Trophoblast cell (in vitro differentiated cells and primary cell): ENCODE results near the gene SFI1.

Experiments used
- DNase-seq, 2 donors: peaks; one replicate each; pipeline ENCODE4 v3.0.0-alpha.2; 2016
- H2AFZ ChIP-seq: 2 replicates; pipeline ENCODE4 v1.6.1; 2013; ENCODE audit warnings: low read length, moderate library complexity, mild to moderate bottlenecking; ENCODE audit not compliant: insufficient read depth, poor library complexity
- H2AK5ac ChIP-seq: 2 replicates; pipeline ENCODE4 v1.6.1; 2013; ENCODE audit warnings: mild to moderate bottlenecking, low read length
- H2BK120ac ChIP-seq: 2 replicates; pipeline ENCODE4 v1.6.1; 2013; ENCODE audit warnings: low read length, mild to moderate bottlenecking, moderate library complexity; ENCODE audit not compliant: insufficient read depth, poor library complexity
- H2BK12ac ChIP-seq: 2 replicates; pipeline ENCODE4 v1.6.1; 2013; ENCODE audit warnings: mild to moderate bottlenecking, low read length, moderate library complexity
- H2BK5ac ChIP-seq: 2 replicates; pipeline ENCODE4 v1.6.1; 2013; ENCODE audit warnings: low read length, low read depth, moderate library complexity, mild to moderate bottlenecking; ENCODE audit not compliant: poor library complexity
- H3K14ac ChIP-seq: 2 replicates; pipeline ENCODE4 v1.6.1; 2013; ENCODE audit warnings: mild to moderate bottlenecking, low read length
- H3K18ac ChIP-seq: 2 replicates; pipeline ENCODE4 v1.6.1; 2013; ENCODE audit warnings: mild to moderate bottlenecking, low read length
- H3K23ac ChIP-seq: 2 replicates; pipeline ENCODE4 v1.6.1; 2013; ENCODE audit warnings: low read length
- H3K27ac ChIP-seq: 2 replicates; pipeline ENCODE4 v1.5.1; 2013; ENCODE audit warnings: low read depth, mild to moderate bottlenecking, inconsistent platforms, low read length, moderate library complexity
- H3K27me3 ChIP-seq: 2 replicates; pipeline ENCODE4 v1.6.1; 2013; ENCODE audit warnings: inconsistent platforms, mild to moderate bottlenecking, low read length, moderate library complexity; ENCODE audit not compliant: insufficient read depth
- H3K36me3 ChIP-seq, 2 experiments: 1 replicate in 1 of 2; 2 replicates in 1 of 2; pipeline ENCODE4 v1.6.1; 2013; ENCODE audit warnings: low read length in 2 of 2, mild to moderate bottlenecking in 2 of 2, moderate library complexity in 1 of 2; ENCODE audit not compliant: insufficient read depth in 2 of 2, control insufficient read depth in 1 of 2
- H3K4ac ChIP-seq: 2 replicates; pipeline ENCODE4 v1.6.1; 2013; ENCODE audit warnings: low read depth, mild to moderate bottlenecking, low read length, moderate library complexity
- H3K4me1 ChIP-seq, 2 experiments: 1 replicate in 1 of 2; 2 replicates in 1 of 2; pipeline ENCODE4 v1.6.1; 2013; ENCODE audit warnings: low read length in 2 of 2, mild to moderate bottlenecking in 2 of 2, moderate library complexity in 1 of 2; ENCODE audit not compliant: insufficient read depth in 2 of 2, control insufficient read depth in 1 of 2
- H3K4me2 ChIP-seq: 2 replicates; pipeline ENCODE4 v1.6.1; 2013; ENCODE audit warnings: inconsistent platforms, mild to moderate bottlenecking, low read length, moderate library complexity
- H3K4me3 ChIP-seq: 2 replicates; pipeline ENCODE4 v1.5.1; 2013; ENCODE audit warnings: mild to moderate bottlenecking, low read depth, low read length, inconsistent platforms
- H3K79me1 ChIP-seq: one replicate; pipeline ENCODE4 v1.6.1; 2013; ENCODE audit warnings: low read length
- H3K79me2 ChIP-seq: 2 replicates; pipeline ENCODE4 v1.6.1; 2013; ENCODE audit warnings: low read length, mild to moderate bottlenecking; ENCODE audit not compliant: control insufficient read depth, insufficient read depth, poor library complexity
- H3K9ac ChIP-seq: 2 replicates; pipeline ENCODE4 v1.6.1; 2013; ENCODE audit warnings: mild to moderate bottlenecking, low read length
- H3K9me3 ChIP-seq: 2 replicates; pipeline ENCODE4 v1.6.1; 2013; ENCODE audit warnings: low read depth, mild to moderate bottlenecking, control low read depth, inconsistent platforms, low read length; ENCODE audit not compliant: insufficient read depth
- H4K12ac ChIP-seq: 2 replicates; pipeline ENCODE4 v1.6.1; 2013; ENCODE audit warnings: low read depth, mild to moderate bottlenecking, low read length, moderate library complexity
- H4K8ac ChIP-seq: 2 replicates; pipeline ENCODE4 v1.6.1; 2013; ENCODE audit warnings: low read depth, mild to moderate bottlenecking, low read length, moderate library complexity
- H4K91ac ChIP-seq: one replicate; pipeline ENCODE4 v1.6.1; 2013; ENCODE audit warnings: low read depth, mild to moderate bottlenecking, low read length, moderate library complexity
- WGBS: extraction: QIAGEN DNeasy Blood & Tissue Kit; methylation state at CpG from one replicate; pipeline ENCODE4 v1.1.7; 2013; ENCODE audit warnings: missing lambda C conversion rate; ENCODE audit not compliant: insufficient read length, insufficient coverage; ENCODE audit errors: extremely low coverage; 5-methylcytosine and 5-hydroxymethylcytosine counted together

Gene SFI1

GRCh38 chr22:31620756-31621480, 124.6 kb downstream of the SFI1 start:
- no peaks in the 10 kb centered on the region for H3K79me1 ChIP-seq
- no peak overlapping the region for H3K23ac ChIP-seq
- no peak overlapping the region for H4K91ac ChIP-seq
- no peak overlapping the region for H2BK12ac ChIP-seq
- H3K36me3 ChIP-seq, result peaks cover 66 to 69% of the 10 kb centered on the region in 2 experiments
- DNase-seq, result no peak
- no CpG with 5 or more reads among the region's 20 CpGs for WGBS
- peaks cover 11 to 21% of the 10 kb centered on the region in 2 experiments for H3K4me1 ChIP-seq
- no peak overlapping the region for H3K9ac ChIP-seq
- no peak overlapping the region for H3K27ac ChIP-seq
- no peak overlapping the region for H3K4ac ChIP-seq
- H2BK5ac ChIP-seq, result no peak overlapping the region
- H3K18ac ChIP-seq, result no peak overlapping the region
- H3K79me2 ChIP-seq, result peaks cover 3% of the 10 kb centered on the region
- no peak overlapping the region for H3K4me3 ChIP-seq
- H3K4me2 ChIP-seq, result no peak overlapping the region
- no peaks in the 10 kb centered on the region for H3K9me3 ChIP-seq
- no peak overlapping the region for H4K12ac ChIP-seq
- no peak overlapping the region for H4K8ac ChIP-seq
- H2BK120ac ChIP-seq, result no peak overlapping the region
- H3K14ac ChIP-seq, result no peak overlapping the region
- no peak overlapping the region for H2AK5ac ChIP-seq
- H3K27me3 ChIP-seq, result no peaks in the 10 kb centered on the region
- no peak overlapping the region for H2AFZ ChIP-seq

GRCh38 chr22:31621507-31622124, 125.3 kb downstream of the SFI1 start:
- no peak overlapping the region for H4K91ac ChIP-seq
- no peaks in the 10 kb centered on the region for H3K79me1 ChIP-seq
- no peak overlapping the region for H2AK5ac ChIP-seq
- no peak overlapping the region for H3K4me2 ChIP-seq
- no peak overlapping the region for H3K4me3 ChIP-seq
- H3K18ac ChIP-seq, result peak overlapping the region; percentile 16
- no peak overlapping the region for H2BK120ac ChIP-seq
- no peak overlapping the region for H2BK12ac ChIP-seq
- H3K79me2 ChIP-seq, result peaks cover 8% of the 10 kb centered on the region
- no peak overlapping the region for H2AFZ ChIP-seq
- no peak for DNase-seq
- no peaks in the 10 kb centered on the region for H3K27me3 ChIP-seq
- H3K9me3 ChIP-seq, result no peaks in the 10 kb centered on the region
- WGBS, result no CpG with 5 or more reads among the region's 19 CpGs
- no peak overlapping the region for H4K12ac ChIP-seq
- no peak overlapping the region for H3K23ac ChIP-seq
- H3K4me1 ChIP-seq, result peaks cover 12 to 21% of the 10 kb centered on the region in 2 experiments
- no peak overlapping the region for H3K9ac ChIP-seq
- no peak overlapping the region for H3K14ac ChIP-seq
- no peak overlapping the region for H3K4ac ChIP-seq
- no peak overlapping the region for H2BK5ac ChIP-seq
- H3K27ac ChIP-seq, result no peak overlapping the region
- no peak overlapping the region for H4K8ac ChIP-seq
- H3K36me3 ChIP-seq, result peaks cover 63 to 65% of the 10 kb centered on the region in 2 experiments

- H3K4me2 ChIP-seq, result no peak overlapping the region
- no peaks in the 10 kb centered on the region for H3K27me3 ChIP-seq
- H3K14ac ChIP-seq, result no peak overlapping the region
- H2BK120ac ChIP-seq, result no peak overlapping the region
- no peak overlapping the region for H3K4me3 ChIP-seq
- no peak overlapping the region for H4K12ac ChIP-seq
- DNase-seq, result no peak
- no peak overlapping the region for H4K8ac ChIP-seq
- H3K4ac ChIP-seq, result no peak overlapping the region
- H3K79me1 ChIP-seq, result no peaks in the 10 kb centered on the region
- H2AFZ ChIP-seq, result no peak overlapping the region
- H3K4me1 ChIP-seq, result peaks cover 18 to 23% of the 10 kb centered on the region in 2 experiments
- no peak overlapping the region for H4K91ac ChIP-seq
- peaks cover 58 to 61% of the 10 kb centered on the region in 2 experiments for H3K36me3 ChIP-seq
- no peak overlapping the region for H3K27ac ChIP-seq
- no peak overlapping the region for H2AK5ac ChIP-seq
- no CpG with 5 or more reads among the region's 1 CpG for WGBS
- peaks cover 10% of the 10 kb centered on the region for H3K79me2 ChIP-seq
- H2BK12ac ChIP-seq, result no peak overlapping the region
- H3K9me3 ChIP-seq, result no peaks in the 10 kb centered on the region
- H3K18ac ChIP-seq, result no peak overlapping the region
- no peak overlapping the region for H2BK5ac ChIP-seq
- H3K9ac ChIP-seq, result no peak overlapping the region
- no peak overlapping the region for H3K23ac ChIP-seq
These were observed 126.6 kb downstream of the SFI1 start for GRCh38 chr22:31622980-31623379.

GRCh38 chr22:31623592-31624304, 127.4 kb downstream of the SFI1 start:
- no peak overlapping the region for H2AK5ac ChIP-seq
- no peaks in the 10 kb centered on the region for H3K9me3 ChIP-seq
- H4K12ac ChIP-seq, result peak overlapping the region; percentile 24
- H3K36me3 ChIP-seq, result peaks cover 51 to 56% of the 10 kb centered on the region in 2 experiments
- H4K8ac ChIP-seq, result peak overlapping the region; percentile 14
- H3K79me1 ChIP-seq, result no peaks in the 10 kb centered on the region
- H2BK120ac ChIP-seq, result no peak overlapping the region
- no peak overlapping the region for H3K27ac ChIP-seq
- H3K9ac ChIP-seq, result no peak overlapping the region
- peaks cover 18 to 26% of the 10 kb centered on the region in 2 experiments for H3K4me1 ChIP-seq
- H2BK12ac ChIP-seq, result no peak overlapping the region
- H2AFZ ChIP-seq, result no peak overlapping the region
- H3K4me3 ChIP-seq, result no peak overlapping the region
- H3K27me3 ChIP-seq, result no peaks in the 10 kb centered on the region
- no peak overlapping the region for H4K91ac ChIP-seq
- H3K14ac ChIP-seq, result peak overlapping the region; percentile 16
- no peak overlapping the region for H3K4me2 ChIP-seq
- no peak overlapping the region for H2BK5ac ChIP-seq
- H3K18ac ChIP-seq, result peak overlapping the region; percentile 43
- DNase-seq, result peak; percentile 46 to 54
- H3K79me2 ChIP-seq, result peaks cover 13% of the 10 kb centered on the region
- peak overlapping the region; percentile 42 for H3K4ac ChIP-seq
- H3K23ac ChIP-seq, result no peak overlapping the region
- no CpG with 5 or more reads among the region's 18 CpGs for WGBS
